Left lung (tissue), 10 donors: ENCODE results near the gene HOXA5. TPM values are rescaled to one million over a fixed set of nuclear protein-coding genes. Genes with fewer than 3 reads are reported as not detected.

ENCODE experiments used
- ATAC-seq: fragments of 200-7000 bp; cut with Tn5 transposase; one replicate; pipeline ENCODE4 v1.9.1; 2020; ENCODE audit warnings: moderate library complexity
- DNase-seq, 4 donors: peaks; one replicate each; pipeline ENCODE4 v3.0.0-alpha.2; 2013 to 2020
- H3K27ac ChIP-seq, 2 donors: fragments of 200-600 bp; sonication (generic) in 1 of 2; one replicate each; pipeline versions ENCODE4 v1.5.0 to v1.8.0; 2020 to 2021
- H3K27me3 ChIP-seq, 2 donors: fragments of 200-600 bp; sonication (generic) in 1 of 2; one replicate each; pipeline versions ENCODE4 v1.5.0 to v1.8.0; 2020 to 2021
- H3K36me3 ChIP-seq, 2 donors: fragments of 200-600 bp; sonication (generic) in 1 of 2; one replicate each; pipeline versions ENCODE4 v1.5.0 to v1.8.0; 2020 to 2021
- H3K4me1 ChIP-seq, 2 donors: fragments of 200-600 bp; one replicate each; pipeline ENCODE4 v1.8.0; 2021
- H3K4me3 ChIP-seq, 2 donors: fragments of 200-600 bp; sonication (generic) in 1 of 2; one replicate each; pipeline versions ENCODE4 v1.5.0 to v1.8.0; 2020 to 2021; ENCODE audit warnings: mild to moderate bottlenecking in 1 of 2
- H3K9me3 ChIP-seq, 2 donors: fragments of 200-600 bp; sonication (generic) in 1 of 2; one replicate each; pipeline versions ENCODE4 v1.5.0 to v1.8.0; 2020 to 2021
- CTCF ChIP-seq, 2 donors: fragments of 200-600 bp; sonication (generic) in 1 of 2; IDR thresholded peaks; one replicate each; pipeline versions ENCODE4 v1.5.0 to v1.8.0; 2021; ENCODE audit warnings: antibody characterized with exemption in 2 of 2
- intact Hi-C, 2 donors: fragments of 100-400 bp; cut with DNase I; formaldehyde crosslinking; loops; one replicate each; pipeline versions ENCODE4 v1.11.2 to v1.14.2; 2022
- polyA plus RNA-seq, 6 donors: library from polyadenylated mRNA; unstranded; fragments of 120-200 nt; gene quantifications; one replicate each; pipeline ENCODE4 v1.2.1, GENCODE V29; 2013; ENCODE audit not compliant: insufficient read length in 6 of 6
- total RNA-seq, 2 donors: library from RNA; stranded (reverse); fragmentation: NEBNext Ultra II Directional; extraction: Animal tissue kit (Norgen Biotek cat#: 25700); gene quantifications; one replicate each; pipeline ENCODE4 v1.2.1, GENCODE V29; 2021
- donor health status: DM: no; HTN: yes; CAD: no.
- donor health status: DM: no; HTN: no; CAD: no.

Gene HOXA5
- total and polyA plus RNA-seq, 8 donors: 16.1 to 94.7 (median 86.1) TPM

GRCh38 chr7:27131390-27131819, 12.1 kb downstream of the HOXA5 start:
- ATAC-seq: no peak
- no peaks in the 10 kb centered on the region for H3K9me3 ChIP-seq
- TF ChIP-seq CTCF (IDR thresholded peaks at IDR 0.05): no peak
- intact Hi-C loops: no loop called here
- H3K27me3 ChIP-seq: peaks cover 4 to 98% of the 10 kb centered on the region in 2 donors
- peak overlapping the region; percentile 81 to 86 for H3K27ac ChIP-seq
- no peak for DNase-seq
- H3K4me3 ChIP-seq: peak overlapping the region; percentile 29 to 49
- no peaks in the 10 kb centered on the region for H3K36me3 ChIP-seq
- peaks cover 20 to 39% of the 10 kb centered on the region in 2 donors for H3K4me1 ChIP-seq

GRCh38 chr7:27130540-27131389, 12.7 kb downstream of the HOXA5 start, which contains the start of gene HOXA4:
Gene HOXA4 (minus strand): TSS chr7:27130757. CDS start chr7:27130733, 24 bp downstream.
- ATAC-seq: peak; percentile 96
- H3K4me1 ChIP-seq: peaks cover 17 to 39% of the 10 kb centered on the region in 2 donors
- TF ChIP-seq CTCF (IDR thresholded peaks at IDR 0.05): no peak
- DNase-seq: peak; percentile 61 to 94 (median 90)
- no peaks in the 10 kb centered on the region for H3K36me3 ChIP-seq
- no peaks in the 10 kb centered on the region for H3K9me3 ChIP-seq
- peaks cover 0 to 96% of the 10 kb centered on the region in 2 donors for H3K27me3 ChIP-seq
- peak within 1 kb of the TSS; percentile 49 to 51 for H3K4me3 ChIP-seq
- intact Hi-C loops: no loop called here
- peak within 1 kb of the TSS; percentile 81 to 86 for H3K27ac ChIP-seq

GRCh38 chr7:27129729-27130539, 13.5 kb downstream of the HOXA5 start:
- Histone ChIP-seq H3K4me1 (peaks cover 14 to 39% of the 10 kb centered on the region in 2 donors), H3K9me3 (no peaks in the 10 kb centered on the region), H3K4me3 (peak overlapping the region; percentile 49 to 51), H3K27me3 (peaks cover 0 to 96% of the 10 kb centered on the region in 2 donors), H3K27ac (peak overlapping the region; percentile 81 to 83), H3K36me3 (no peaks in the 10 kb centered on the region)
- DNase-seq: peak in 1 of 4 donors; percentile 29
- no peak for TF ChIP-seq CTCF (IDR thresholded peaks at IDR 0.05)
- intact Hi-C loops: no loop called here
- ATAC-seq: peak; percentile 8

GRCh38 chr7:27128776-27129728, 14.4 kb downstream of the HOXA5 start:
- peaks cover 10 to 33% of the 10 kb centered on the region in 2 donors for H3K4me1 ChIP-seq
- no peak for DNase-seq
- no peaks in the 10 kb centered on the region for H3K9me3 ChIP-seq
- intact Hi-C loops: no loop called here
- ATAC-seq: no peak
- peak overlapping the region; percentile 19 to 49 for H3K4me3 ChIP-seq
- H3K27ac ChIP-seq: peak overlapping the region; percentile 81 to 82
- no peaks in the 10 kb centered on the region for H3K36me3 ChIP-seq
- TF ChIP-seq CTCF (IDR thresholded peaks at IDR 0.05): no peak
- peaks cover 0 to 97% of the 10 kb centered on the region in 2 donors for H3K27me3 ChIP-seq
